VCaP (cell line): Measurements from ENCODE around the gene ZMAT5.

Experiments used
- H3K27ac ChIP-seq: fragments of 450-650 bp; 2 replicates; pipeline ENCODE4 v1.5.1; 2017
- TF ChIP-seq, protein P1 (sequence below): fragments of 450-650 bp; conservative IDR thresholded peaks from 2 replicates; pipeline ENCODE4 v1.5.1; 2017; ENCODE audit warnings: mild to moderate bottlenecking, moderate library complexity

Gene ZMAT5

DNA sequence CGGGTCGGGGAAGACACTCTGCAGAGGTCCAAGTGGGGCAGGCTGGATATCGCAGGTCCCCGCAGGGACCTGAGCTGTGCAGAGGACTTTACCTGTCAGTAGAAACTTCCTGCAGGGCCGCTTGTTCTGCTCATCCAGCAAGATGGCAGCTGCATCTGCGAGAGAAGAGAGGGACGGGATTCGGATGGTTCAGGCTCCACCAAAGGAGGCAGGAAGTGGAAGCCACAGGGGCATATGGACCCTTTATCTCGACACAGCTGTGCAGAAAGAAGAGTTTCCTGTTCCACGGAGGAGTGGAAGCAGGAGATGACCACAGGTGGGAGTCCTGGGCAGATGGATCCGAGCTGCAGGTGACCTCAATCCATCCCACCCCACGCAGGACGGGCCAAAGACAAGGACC lies 24.5 kb downstream of the ZMAT5 start:
- no peak overlapping the region for H3K27ac ChIP-seq
- TF ChIP-seq, protein P1, sequence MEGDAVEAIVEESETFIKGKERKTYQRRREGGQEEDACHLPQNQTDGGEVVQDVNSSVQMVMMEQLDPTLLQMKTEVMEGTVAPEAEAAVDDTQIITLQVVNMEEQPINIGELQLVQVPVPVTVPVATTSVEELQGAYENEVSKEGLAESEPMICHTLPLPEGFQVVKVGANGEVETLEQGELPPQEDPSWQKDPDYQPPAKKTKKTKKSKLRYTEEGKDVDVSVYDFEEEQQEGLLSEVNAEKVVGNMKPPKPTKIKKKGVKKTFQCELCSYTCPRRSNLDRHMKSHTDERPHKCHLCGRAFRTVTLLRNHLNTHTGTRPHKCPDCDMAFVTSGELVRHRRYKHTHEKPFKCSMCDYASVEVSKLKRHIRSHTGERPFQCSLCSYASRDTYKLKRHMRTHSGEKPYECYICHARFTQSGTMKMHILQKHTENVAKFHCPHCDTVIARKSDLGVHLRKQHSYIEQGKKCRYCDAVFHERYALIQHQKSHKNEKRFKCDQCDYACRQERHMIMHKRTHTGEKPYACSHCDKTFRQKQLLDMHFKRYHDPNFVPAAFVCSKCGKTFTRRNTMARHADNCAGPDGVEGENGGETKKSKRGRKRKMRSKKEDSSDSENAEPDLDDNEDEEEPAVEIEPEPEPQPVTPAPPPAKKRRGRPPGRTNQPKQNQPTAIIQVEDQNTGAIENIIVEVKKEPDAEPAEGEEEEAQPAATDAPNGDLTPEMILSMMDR = no peak

DNA sequence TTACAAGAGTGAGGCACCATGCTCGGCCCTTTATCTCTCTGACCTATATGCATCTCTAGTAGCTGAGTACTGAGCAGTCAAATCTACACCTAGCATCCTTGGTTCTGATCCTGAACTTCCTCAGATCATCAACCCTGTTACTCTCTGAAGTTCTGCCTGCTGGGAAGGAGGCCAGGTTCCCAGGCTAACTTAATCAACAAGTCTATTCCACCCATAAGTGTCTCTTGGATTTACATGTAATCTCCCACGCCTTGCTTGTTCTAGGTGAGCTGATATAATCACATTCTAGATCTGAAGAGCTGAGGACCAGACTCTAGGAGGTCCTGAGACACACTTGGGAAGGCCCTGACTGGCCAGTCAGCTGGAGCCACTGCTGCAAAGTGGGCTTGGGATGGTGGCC lies 24.9 kb downstream of the ZMAT5 start:
- TF ChIP-seq, protein P1 = no peak
- H3K27ac ChIP-seq = no peak overlapping the region

DNA sequence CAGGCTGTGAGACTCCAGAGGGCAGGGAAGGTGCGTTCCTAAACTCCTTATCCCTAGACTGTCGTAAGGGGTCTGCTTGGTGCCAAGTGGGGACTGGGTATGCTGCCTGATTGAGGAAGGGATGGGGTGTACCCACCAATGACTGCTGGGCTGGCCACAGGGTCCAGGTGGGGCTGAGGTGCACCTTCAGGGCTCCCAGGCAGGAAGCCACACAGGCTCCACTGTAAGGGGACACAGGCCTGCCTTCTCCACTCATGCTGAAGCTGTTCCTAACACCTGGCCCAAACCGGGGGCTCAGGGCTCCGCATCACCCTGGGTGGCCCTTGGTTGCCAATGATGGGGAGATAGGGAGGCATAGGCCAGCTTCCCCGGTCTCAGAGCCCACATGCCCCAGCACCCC lies 26.6 kb downstream of the ZMAT5 start:
- no peak overlapping the region for H3K27ac ChIP-seq
- TF ChIP-seq, protein P1 = no peak

DNA sequence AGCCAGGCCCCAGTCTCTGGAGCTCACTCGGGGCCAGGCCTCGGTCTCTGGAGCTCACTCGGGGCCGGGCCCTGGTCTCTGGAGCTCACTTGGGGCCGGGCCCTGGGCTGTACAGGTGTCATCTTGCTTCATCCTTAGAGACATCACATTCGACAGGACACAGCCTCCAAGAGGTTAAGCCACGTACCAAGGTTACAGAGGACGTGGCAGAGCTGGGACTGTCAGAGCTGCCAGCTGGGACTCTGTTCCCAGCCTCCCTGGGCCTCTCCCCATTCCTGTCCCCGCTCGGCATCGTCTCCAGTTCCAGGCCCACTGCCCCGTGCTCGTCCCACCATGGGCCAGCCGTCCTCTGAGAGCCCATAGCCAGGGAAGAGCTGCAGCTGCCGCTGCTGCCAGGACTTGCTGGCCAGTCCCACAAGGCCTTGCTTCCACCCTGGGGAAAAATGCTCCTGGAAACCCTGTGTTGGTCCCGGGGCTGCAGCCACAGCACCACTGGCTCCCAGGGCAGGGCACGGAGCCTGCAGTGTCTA lies 27.4 kb downstream of the ZMAT5 start:
- TF ChIP-seq, protein P1 = no peak
- no peak overlapping the region for H3K27ac ChIP-seq

DNA sequence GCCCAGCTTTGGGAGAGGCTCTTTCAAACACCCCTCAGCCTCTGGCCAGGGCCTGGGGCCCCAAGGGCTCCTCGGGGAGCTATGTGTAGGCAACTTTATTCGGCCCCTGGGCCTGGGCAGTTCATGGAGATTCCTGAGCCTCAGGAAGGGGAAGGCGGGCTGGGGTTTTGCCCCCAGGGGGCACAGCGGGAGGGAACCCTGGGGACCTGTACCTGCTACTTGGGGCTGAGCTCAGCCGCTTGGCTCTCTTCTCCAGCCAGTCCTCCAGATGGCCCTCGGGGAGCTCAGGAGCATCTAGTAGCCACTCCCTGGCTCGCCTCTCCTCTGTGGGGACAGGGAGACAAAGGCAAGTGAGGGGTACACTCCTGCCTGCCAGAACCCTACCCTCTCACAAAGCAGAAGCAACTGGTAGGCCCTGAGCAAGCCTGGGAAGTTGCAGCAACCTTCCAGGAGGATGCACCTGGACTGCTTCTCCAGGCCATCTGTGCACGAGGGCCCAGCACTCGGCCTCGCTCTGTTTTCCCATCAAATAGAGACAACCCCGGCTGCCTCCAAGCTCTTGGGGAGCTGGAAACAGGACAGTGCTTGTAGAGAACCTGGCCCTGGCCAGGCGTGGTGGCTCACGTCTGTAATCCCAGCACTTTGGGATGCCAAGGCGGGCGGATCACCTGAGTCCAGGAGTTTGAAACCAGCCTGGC lies 28.5 kb downstream of the ZMAT5 start:
- H3K27ac ChIP-seq = no peak overlapping the region

DNA sequence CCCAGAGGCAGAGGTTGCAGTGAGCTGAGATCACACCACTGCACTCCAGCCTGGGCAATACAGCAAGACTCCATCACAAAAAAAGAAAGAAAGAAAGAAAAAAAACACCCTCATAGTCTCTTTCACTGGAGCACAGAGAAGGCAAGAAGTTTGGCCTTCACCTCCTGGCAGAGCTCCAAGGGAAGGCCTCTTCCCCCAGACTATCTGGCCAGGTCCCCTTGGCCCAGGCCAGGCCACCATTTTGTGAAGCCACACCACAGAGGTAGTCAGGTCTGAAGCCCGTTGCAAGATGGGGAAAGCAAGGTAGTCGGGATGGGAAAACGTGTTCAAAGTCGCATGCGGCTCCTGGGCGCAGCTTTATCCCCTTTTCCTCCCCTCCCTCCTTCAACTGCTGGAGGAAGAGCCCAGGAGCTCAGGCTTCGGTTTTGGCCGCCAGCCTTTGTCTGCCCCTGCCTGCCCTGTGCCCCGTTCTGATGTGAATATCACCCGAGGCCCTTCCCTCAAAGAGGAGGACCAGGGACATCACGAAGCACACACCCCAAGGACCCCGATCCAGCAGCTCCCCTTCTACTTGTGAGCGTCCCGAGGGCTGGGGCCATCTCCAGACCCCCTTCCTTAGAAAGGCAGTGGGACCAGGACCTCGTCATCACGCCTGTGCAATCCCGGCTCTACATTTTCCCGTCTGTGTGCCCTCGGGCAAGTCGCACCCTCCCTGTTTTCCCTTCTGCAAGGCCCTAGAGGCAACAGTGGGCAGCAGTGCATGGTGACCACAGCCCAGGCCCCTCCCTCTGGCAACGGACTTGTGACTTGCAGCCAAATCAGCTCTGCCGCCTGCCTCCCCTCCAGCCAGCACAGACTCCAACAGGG lies 29.3 kb downstream of the ZMAT5 start:
- H3K27ac ChIP-seq = no peak overlapping the region
- TF ChIP-seq, protein P1 = no peak

More for the DNA sequence above, 28.5 kb downstream of the ZMAT5 start:
- TF ChIP-seq, protein P1 = no peak

DNA sequence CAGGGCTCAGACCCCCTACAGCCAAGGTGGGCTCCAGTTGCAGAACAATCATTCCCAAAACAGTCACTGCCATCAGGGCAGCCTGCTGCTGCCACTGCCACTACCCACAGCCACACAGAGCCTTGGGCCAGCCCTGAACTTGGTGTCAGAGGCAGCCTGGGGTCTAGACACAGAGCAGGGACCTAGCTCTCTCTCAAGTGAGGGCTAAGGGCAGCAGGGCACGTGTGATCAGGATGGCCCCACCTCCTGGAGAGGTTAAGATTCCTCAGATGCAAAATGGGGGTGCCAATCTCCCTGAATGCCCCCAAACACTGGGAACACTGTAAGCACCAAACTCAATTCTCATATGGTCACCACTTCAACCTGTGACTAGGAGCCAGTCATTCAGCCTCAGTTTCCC lies 31.4 kb downstream of the ZMAT5 start:
- TF ChIP-seq, protein P1 = no peak
- no peak overlapping the region for H3K27ac ChIP-seq
